Activated gamma-delta T cell treated with Interleukin-2 at 50 U/mL for 16 hours (primary cell): ENCODE data around the gene ACVR1B.
"Not testable (repeated sequence)": the region's sequence is repeated elsewhere in the genome, so short reads cannot be mapped to it uniquely, and the experiment has no call there.

ENCODE experiments used
- DNase-seq: peaks from one replicate; pipeline ENCODE4 v3.0.0-alpha.2; 2020

Gene ACVR1B

GRCh38 chr12:51972422-51972812 lies 20.9 kb downstream of the ACVR1B start:
- no peak for DNase-seq

GRCh38 chr12:51972849-51973273 lies 21.4 kb downstream of the ACVR1B start:
- peak; percentile 50 for DNase-seq

- DNase-seq, result no peak
Measured at GRCh38 chr12:51973560-51973959, 22.1 kb downstream of the ACVR1B start.

GRCh38 chr12:51974646-51975045 lies 23.1 kb downstream of the ACVR1B start:
- DNase-seq, result peak; percentile 8

GRCh38 chr12:51975196-51975595 lies 23.7 kb downstream of the ACVR1B start:
- DNase-seq, result no peak

GRCh38 chr12:51976376-51977160 lies 25.1 kb downstream of the ACVR1B start:
- no peak for DNase-seq

GRCh38 chr12:51977320-51977753 lies 25.8 kb downstream of the ACVR1B start:
- no peak for DNase-seq

- DNase-seq, result not testable (repeated sequence)
Measured at GRCh38 chr12:51979306-51979705, 27.8 kb downstream of the ACVR1B start.

- DNase-seq, result peak; percentile 67
Measured at GRCh38 chr12:51980051-51980808, 28.7 kb downstream of the ACVR1B start.

- DNase-seq, result no peak
Measured at GRCh38 chr12:51980809-51981127, 29.3 kb downstream of the ACVR1B start.

- DNase-seq, result no peak
Measured at GRCh38 chr12:51984657-51985056, 33.2 kb downstream of the ACVR1B start.

GRCh38 chr12:51985154-51985835 lies 33.8 kb downstream of the ACVR1B start:
- no peak for DNase-seq

GRCh38 chr12:51986834-51987233 lies 35.3 kb downstream of the ACVR1B start:
- DNase-seq, result no peak

GRCh38 chr12:51992246-51992645 lies 40.7 kb downstream of the ACVR1B start:
- no peak for DNase-seq

GRCh38 chr12:51994539-51994820 lies 43.0 kb downstream of the ACVR1B start:
- no peak for DNase-seq

- no peak for DNase-seq
Measured at GRCh38 chr12:51994959-51995358, 43.5 kb downstream of the ACVR1B start.

GRCh38 chr12:51997136-51997535 lies 45.6 kb downstream of the ACVR1B start:
- DNase-seq, result no peak

GRCh38 chr12:52003016-52003550 lies 51.6 kb downstream of the ACVR1B start:
- no peak for DNase-seq

GRCh38 chr12:52003591-52003990 lies 52.1 kb downstream of the ACVR1B start:
- no peak for DNase-seq

- DNase-seq, result no peak
Measured at GRCh38 chr12:52004042-52004648, 52.6 kb downstream of the ACVR1B start.

- no peak for DNase-seq
Measured at GRCh38 chr12:52005218-52005902, 53.9 kb downstream of the ACVR1B start.

- no peak for DNase-seq
Measured at GRCh38 chr12:52005903-52006703, 54.6 kb downstream of the ACVR1B start.
